ENCODE data around the gene PGC.
A peak's percentile ranks its signal among the peaks of the same experiment; 100 is the strongest.
"Not testable (repeated sequence)": the region's sequence is repeated elsewhere in the genome, so short reads cannot be mapped to it uniquely, and the experiment has no call there.

PGC gene

GRCh38 chr6:41774841-41775240, 27.6 kb upstream of the PGC start:
- no peak for DNase-seq

GRCh38 chr6:41771058-41771983, 24.1 kb upstream of the PGC start:
- no peak for DNase-seq

- DNase-seq, result no peak
Measured at GRCh38 chr6:41770381-41771057, 23.3 kb upstream of the PGC start.

- no peak for DNase-seq
Measured at GRCh38 chr6:41769376-41769775, 22.2 kb upstream of the PGC start.

- DNase-seq, result no peak
Measured at GRCh38 chr6:41768545-41769308, 21.5 kb upstream of the PGC start.

GRCh38 chr6:41767112-41767833, 20.1 kb upstream of the PGC start:
- DNase-seq, result no peak

GRCh38 chr6:41766043-41766664, 19.0 kb upstream of the PGC start:
- DNase-seq, result not testable (repeated sequence)

- no peak for DNase-seq
Measured at GRCh38 chr6:41763470-41763869, 16.3 kb upstream of the PGC start.

- no peak for DNase-seq
Measured at GRCh38 chr6:41759905-41760579, 12.8 kb upstream of the PGC start.

- DNase-seq, result no peak
Measured at GRCh38 chr6:41759106-41759904, 12.1 kb upstream of the PGC start.

GRCh38 chr6:41758641-41759035, 11.4 kb upstream of the PGC start:
- DNase-seq, result no peak

- DNase-seq, result peak in 1 of 2 donors; percentile 23
Measured at GRCh38 chr6:41757931-41758640, 10.9 kb upstream of the PGC start.

GRCh38 chr6:41757271-41757670, 10.1 kb upstream of the PGC start:
- DNase-seq, result no peak

- no peak for DNase-seq
Measured at GRCh38 chr6:41756354-41756753, 9.2 kb upstream of the PGC start.

- DNase-seq, result no peak
Measured at GRCh38 chr6:41755895-41756294, 8.7 kb upstream of the PGC start.

GRCh38 chr6:41750374-41750773, 3.2 kb upstream of the PGC start:
- DNase-seq, result no peak

GRCh38 chr6:41748542-41748941, 1.3 kb upstream of the PGC start:
- DNase-seq, result no peak

- DNase-seq, result no peak
Measured at GRCh38 chr6:41748102-41748477, 893 bp upstream of the PGC start.

GRCh38 chr6:41746107-41746506, 1.1 kb downstream of the PGC start:
- DNase-seq, result no peak

GRCh38 chr6:41744236-41744787, 2.9 kb downstream of the PGC start:
- DNase-seq, result no peak
